B cell (primary cell): ENCODE data around the gene CYTL1. TPM values are rescaled to one million over a fixed set of nuclear protein-coding genes. Genes with fewer than 3 reads are reported as not detected.

Experiments
- ATAC-seq: fragments of 200-7000 bp; cut with Tn5 transposase; one replicate; pipeline ENCODE4 v1.10.0; 2021; ENCODE audit warnings: low read depth, mild to moderate bottlenecking, moderate number of reproducible peaks, moderate library complexity
- CTCF ChIA-PET: fragments of 350-600 bp; sonication (Branson Sonifier 250); formaldehyde crosslinking; loops from one replicate; lab custom pipeline; 2021; ENCODE audit warnings: antibody characterized with exemption, inconsistent platforms; lab: Charles Lee
- POLR2A ChIA-PET: fragments of 350-600 bp; sonication (Branson Sonifier 250); formaldehyde crosslinking; loops from one replicate; lab custom pipeline; 2021; ENCODE audit warnings: antibody characterized with exemption; lab: Charles Lee
- DNase-seq: peaks from one replicate; pipeline ENCODE4 v3.0.0; 2013
- H2AFZ ChIP-seq: 2 replicates; pipeline ENCODE4 v1.6.1; 2012; ENCODE audit warnings: mild to moderate bottlenecking, low read depth, low read length; ENCODE audit not compliant: insufficient read depth, poor library complexity, severe bottlenecking
- H3K27ac ChIP-seq, 2 donors: 1 replicate in 1 of 2; 2 replicates in 1 of 2; pipeline ENCODE4 v1.5.1; 2012 to 2013; ENCODE audit warnings: low read length in 2 of 2, mild to moderate bottlenecking in 2 of 2, moderate library complexity in 1 of 2
- H3K27me3 ChIP-seq, 4 experiments: fragments of 200-600 bp in 1 of 4; sonication (generic) in 1 of 4; replicated peaks in 1 of 4; 1 replicate in 2 of 4; 2 replicates in 2 of 4; pipeline versions ENCODE4 v1.6.1 to v1.7.0; 2013 to 2016; ENCODE audit warnings: low read length in 3 of 4, mild to moderate bottlenecking in 2 of 4, mixed read lengths in 1 of 4, moderate library complexity in 1 of 4; ENCODE audit not compliant: insufficient read depth in 4 of 4, control insufficient read depth in 3 of 4; ENCODE audit errors: control extremely low read depth in 1 of 4
- H3K36me3 ChIP-seq, 2 experiments: replicated peaks in 1 of 2; 1 replicate in 1 of 2; 2 replicates in 1 of 2; pipeline versions ENCODE4 v1.6.1 to v1.7.1; 2013; ENCODE audit warnings: low read length in 1 of 2; ENCODE audit not compliant: insufficient read depth in 2 of 2, control insufficient read depth in 1 of 2; ENCODE audit errors: control extremely low read depth in 1 of 2, extremely low read depth in 1 of 2
- H3K4me1 ChIP-seq, 2 donors: fragments of 200-600 bp in 1 of 2; sonication (generic) in 1 of 2; 1 replicate in 1 of 2; 2 replicates in 1 of 2; pipeline versions ENCODE4 v1.5.1 to v1.6.1; 2013 to 2017; ENCODE audit warnings: low read length in 2 of 2; ENCODE audit not compliant: control insufficient read depth in 2 of 2, insufficient read depth in 2 of 2
- H3K4me2 ChIP-seq: replicated peaks from 2 replicates; pipeline ENCODE3; 2012; ENCODE audit warnings: mild to moderate bottlenecking, low read depth, low read length; ENCODE audit not compliant: poor library complexity, severe bottlenecking
- H3K4me3 ChIP-seq, 5 experiments: fragments of 200-600 bp in 1 of 5; sonication (generic) in 1 of 5; 1 replicate in 3 of 5; 2 replicates in 2 of 5; pipeline versions ENCODE4 v1.5.1 to v1.7.0; 2011 to 2016; ENCODE audit warnings: low read length in 4 of 5, mild to moderate bottlenecking in 4 of 5, low read depth in 2 of 5, control low read depth in 1 of 5, moderate library complexity in 1 of 5; ENCODE audit not compliant: insufficient read depth in 1 of 5; ENCODE audit errors: control extremely low read depth in 1 of 5, extremely low read depth in 1 of 5
- H3K79me2 ChIP-seq: fragments of 200-600 bp; sonication (generic); one replicate; pipeline ENCODE4 v1.6.0; 2016; ENCODE audit warnings: low read length; ENCODE audit not compliant: control insufficient read depth, insufficient read depth
- H3K9ac ChIP-seq: fragments of 200-600 bp; sonication (generic); 2 replicates; pipeline ENCODE4 v1.6.1; 2017; ENCODE audit warnings: mild to moderate bottlenecking, low read length, moderate library complexity
- H3K9me3 ChIP-seq, 3 donors: one replicate each; pipeline versions ENCODE4 v1.6.1 to v1.7.1; 2013; ENCODE audit warnings: low read length in 2 of 3; ENCODE audit not compliant: control insufficient read depth in 2 of 3, insufficient read depth in 1 of 3; ENCODE audit errors: control extremely low read depth in 1 of 3
- H4K20me1 ChIP-seq: 2 replicates; pipeline ENCODE4 v1.6.0; 2012; ENCODE audit warnings: mild to moderate bottlenecking, low read length; ENCODE audit not compliant: insufficient read depth, control insufficient read depth, poor library complexity, severe bottlenecking
- H3K27ac Mint-ChIP-seq: one replicate; pipeline ENCODE4 v1.8.0; 2021; ENCODE audit warnings: mixed read lengths
- H3K27me3 Mint-ChIP-seq: one replicate; pipeline ENCODE4 v1.8.0; 2021; ENCODE audit warnings: mixed read lengths
- H3K4me1 Mint-ChIP-seq: one replicate; pipeline ENCODE4 v1.8.0; 2021; ENCODE audit warnings: mixed read lengths
- H3K4me3 Mint-ChIP-seq: one replicate; pipeline ENCODE4 v1.8.0; 2021; ENCODE audit warnings: mixed read lengths
- H3K9me3 Mint-ChIP-seq: one replicate; pipeline ENCODE4 v1.8.0; 2022; ENCODE audit warnings: mixed read lengths; ENCODE audit not compliant: insufficient read depth
- EZH2 ChIP-seq: IDR thresholded peaks from 2 replicates; pipeline ENCODE4 v1.6.1; 2012; ENCODE audit warnings: borderline replicate concordance, low read depth, mild to moderate bottlenecking, moderate library complexity, low read length; ENCODE audit not compliant: insufficient read depth, poor library complexity, severe bottlenecking
- WGBS: methylation state at CpG from one replicate; pipeline ENCODE4 v1.1.5; 2013; ENCODE audit warnings: missing lambda C conversion rate; ENCODE audit not compliant: insufficient coverage; 5-methylcytosine and 5-hydroxymethylcytosine counted together
- intact Hi-C: fragments of 100-400 bp; cut with micrococcal nuclease; formaldehyde crosslinking; loops from one replicate; pipeline ENCODE4 v1.10.0; 2022
- polyA plus RNA-seq: library from polyadenylated mRNA; depleted of rRNA; stranded (reverse); fragments of >200 nt; gene quantifications from 2 replicates; pipeline ENCODE4 v1.2.3, GENCODE V29; 2012
- total RNA-seq, 2 donors: library from RNA; stranded (reverse); fragments of 120-200 nt in 1 of 2; gene quantifications; 1 replicate in 1 of 2; 2 replicates in 1 of 2; pipeline versions ENCODE4 v1.2.3 to v1.2.4, GENCODE V29; 2013 to 2022
- TF ChIP-seq, protein P1 (sequence below): fragments of 200-600 bp; IDR thresholded peaks from one replicate; pipeline ENCODE4 v1.8.0; 2022; ENCODE audit warnings: antibody characterized with exemption, mild to moderate bottlenecking

The CYTL1 gene
- total and polyA plus RNA-seq, 2 donors (not counting 1 experiment from before 2014, with no cell fraction given) = not detected

- no peak for TF ChIP-seq EZH2
- TF ChIP-seq, protein P1, sequence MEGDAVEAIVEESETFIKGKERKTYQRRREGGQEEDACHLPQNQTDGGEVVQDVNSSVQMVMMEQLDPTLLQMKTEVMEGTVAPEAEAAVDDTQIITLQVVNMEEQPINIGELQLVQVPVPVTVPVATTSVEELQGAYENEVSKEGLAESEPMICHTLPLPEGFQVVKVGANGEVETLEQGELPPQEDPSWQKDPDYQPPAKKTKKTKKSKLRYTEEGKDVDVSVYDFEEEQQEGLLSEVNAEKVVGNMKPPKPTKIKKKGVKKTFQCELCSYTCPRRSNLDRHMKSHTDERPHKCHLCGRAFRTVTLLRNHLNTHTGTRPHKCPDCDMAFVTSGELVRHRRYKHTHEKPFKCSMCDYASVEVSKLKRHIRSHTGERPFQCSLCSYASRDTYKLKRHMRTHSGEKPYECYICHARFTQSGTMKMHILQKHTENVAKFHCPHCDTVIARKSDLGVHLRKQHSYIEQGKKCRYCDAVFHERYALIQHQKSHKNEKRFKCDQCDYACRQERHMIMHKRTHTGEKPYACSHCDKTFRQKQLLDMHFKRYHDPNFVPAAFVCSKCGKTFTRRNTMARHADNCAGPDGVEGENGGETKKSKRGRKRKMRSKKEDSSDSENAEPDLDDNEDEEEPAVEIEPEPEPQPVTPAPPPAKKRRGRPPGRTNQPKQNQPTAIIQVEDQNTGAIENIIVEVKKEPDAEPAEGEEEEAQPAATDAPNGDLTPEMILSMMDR = no peak
- H3K9me3 ChIP-seq = peaks cover 0 to 3% (median 0%) of the 10 kb centered on the region in 3 donors
- H3K27me3 ChIP-seq = peaks cover 0 to 11% (median 1%) of the 10 kb centered on the region in 4 experiments
- no peaks in the 10 kb centered on the region for H4K20me1 ChIP-seq
- Mint-ChIP-seq H3K4me1 (peaks cover 15% of the 10 kb centered on the region), H3K27me3 (peaks cover 51% of the 10 kb centered on the region), H3K9me3 (peaks cover 2% of the 10 kb centered on the region), H3K27ac (no peak overlapping the region), H3K4me3 (no peak overlapping the region)
- no peak overlapping the region for H3K27ac ChIP-seq
- H3K36me3 ChIP-seq = no peaks in the 10 kb centered on the region
- no peak for DNase-seq
- H3K79me2 ChIP-seq = no peaks in the 10 kb centered on the region
- no peak overlapping the region for H3K4me3 ChIP-seq
- H3K4me1 ChIP-seq = peaks cover 15 to 20% of the 10 kb centered on the region in 2 donors
- no peak overlapping the region for H3K4me2 ChIP-seq
- WGBS = 40% methylated on average over 5 of the region's 6 CpGs
- no peak overlapping the region for H2AFZ ChIP-seq
- intact Hi-C loops = no loop called here
- ChIA-PET POLR2A (interaction anchor here (0.7 kb wide), 1 partner anchor 1672 kb away, joined by 9 read pairs; the partner anchor contains the start of gene BLOC1S4), CTCF (no interaction called here)
- ATAC-seq = no peak
- H3K9ac ChIP-seq = no peak overlapping the region
Observed at GRCh38 chr4:5043579-5043978, 24.3 kb upstream of the CYTL1 start.

GRCh38 chr4:5041699-5042098, 22.4 kb upstream of the CYTL1 start:
- no peak for DNase-seq
- no peak overlapping the region for H3K4me3 Mint-ChIP-seq
- H3K27me3 ChIP-seq = peaks cover 0 to 11% (median 1%) of the 10 kb centered on the region in 4 experiments
- CTCF ChIA-PET = no interaction called here
- no peaks in the 10 kb centered on the region for H3K79me2 ChIP-seq
- H3K27ac Mint-ChIP-seq = no peak overlapping the region
- H3K9me3 Mint-ChIP-seq = peaks cover 2% of the 10 kb centered on the region
- H4K20me1 ChIP-seq = no peaks in the 10 kb centered on the region
- 100% methylated on average over 3 of the region's 7 CpGs for whole genome bisulfite sequencing
- no peak overlapping the region for H2AFZ ChIP-seq
- no peak overlapping the region for H3K4me3 ChIP-seq
- H3K27me3 Mint-ChIP-seq = peaks cover 40% of the 10 kb centered on the region
- H3K4me1 ChIP-seq = peaks cover 15 to 20% of the 10 kb centered on the region in 2 donors
- H3K9me3 ChIP-seq = peaks cover 0 to 3% (median 0%) of the 10 kb centered on the region in 3 donors
- ATAC-seq = no peak
- TF ChIP-seq EZH2 = no peak
- TF ChIP-seq, protein P1 = no peak
- H3K4me1 Mint-ChIP-seq = peaks cover 15% of the 10 kb centered on the region
- POLR2A ChIA-PET = no interaction called here
- H3K9ac ChIP-seq = no peak overlapping the region
- H3K27ac ChIP-seq = no peak overlapping the region
- intact Hi-C loops = no loop called here
- H3K4me2 ChIP-seq = no peak overlapping the region
- no peaks in the 10 kb centered on the region for H3K36me3 ChIP-seq
